Measurements from ENCODE around the gene HAUS8.
"Not testable (repeated sequence)": the region's sequence is repeated elsewhere in the genome, so short reads cannot be mapped to it uniquely, and the experiment has no call there.

HAUS8 gene

GRCh38 chr19:17035842-17036424, 39.3 kb downstream of the HAUS8 start:
- no peak for DNase-seq (ENCODE audit: low read depth, low spot score)

GRCh38 chr19:17031741-17032140, 43.5 kb downstream of the HAUS8 start:
- no peak for DNase-seq (ENCODE audit: low read depth, low spot score)

GRCh38 chr19:17027535-17027975, 47.7 kb downstream of the HAUS8 start:
- no peak for DNase-seq (ENCODE audit: low read depth, low spot score)

- no peak for DNase-seq (ENCODE audit: low read depth, low spot score)
Measured at GRCh38 chr19:17026706-17027534, 48.3 kb downstream of the HAUS8 start, which contains the start of gene CPAMD8. TSS of gene CPAMD8 (minus strand) at chr19:17026810. CDS start at chr19:17026642, 168 bp downstream.

- DNase-seq (ENCODE audit: low read depth, low spot score) = no peak
Measured at GRCh38 chr19:17025991-17026658, 49.1 kb downstream of the HAUS8 start.

- DNase-seq (ENCODE audit: low read depth, low spot score) = no peak
Measured at GRCh38 chr19:17025361-17025760, 49.9 kb downstream of the HAUS8 start.

GRCh38 chr19:17024941-17025340, 50.3 kb downstream of the HAUS8 start:
- DNase-seq (ENCODE audit: low read depth, low spot score) = not testable (repeated sequence)

GRCh38 chr19:17023805-17024204, 51.4 kb downstream of the HAUS8 start:
- DNase-seq (ENCODE audit: low read depth, low spot score) = no peak

GRCh38 chr19:17022738-17023137, 52.5 kb downstream of the HAUS8 start:
- DNase-seq (ENCODE audit: low read depth, low spot score) = no peak

- no peak for DNase-seq (ENCODE audit: low read depth, low spot score)
Measured at GRCh38 chr19:17021793-17022590, 53.3 kb downstream of the HAUS8 start.

- DNase-seq (ENCODE audit: low read depth, low spot score) = no peak
Measured at GRCh38 chr19:17021328-17021727, 53.9 kb downstream of the HAUS8 start.

- DNase-seq (ENCODE audit: low read depth, low spot score) = no peak
Measured at GRCh38 chr19:17020823-17021222, 54.4 kb downstream of the HAUS8 start.

GRCh38 chr19:17020385-17020784, 54.9 kb downstream of the HAUS8 start:
- DNase-seq (ENCODE audit: low read depth, low spot score) = no peak

GRCh38 chr19:17014212-17014861, 60.9 kb downstream of the HAUS8 start:
- not testable (repeated sequence) for DNase-seq (ENCODE audit: low read depth, low spot score)

GRCh38 chr19:17011485-17011884, 63.8 kb downstream of the HAUS8 start:
- no peak for DNase-seq (ENCODE audit: low read depth, low spot score)

GRCh38 chr19:17006579-17006978, 68.7 kb downstream of the HAUS8 start:
- DNase-seq (ENCODE audit: low read depth, low spot score) = no peak

GRCh38 chr19:17005000-17005399, 70.3 kb downstream of the HAUS8 start:
- DNase-seq (ENCODE audit: low read depth, low spot score) = no peak

GRCh38 chr19:17004386-17004785, 70.9 kb downstream of the HAUS8 start:
- no peak for DNase-seq (ENCODE audit: low read depth, low spot score)

GRCh38 chr19:17002455-17002854, 72.8 kb downstream of the HAUS8 start:
- no peak for DNase-seq (ENCODE audit: low read depth, low spot score)

GRCh38 chr19:17001603-17002183, 73.6 kb downstream of the HAUS8 start:
- DNase-seq (ENCODE audit: low read depth, low spot score) = no peak
